Activated CD8-positive, alpha-beta T cell treated with anti-CD3 and anti-CD28 coated beads for 36 hours (primary cell): ENCODE data around the gene PLA2R1. TPM values are rescaled to one million over a fixed set of nuclear protein-coding genes. Genes with fewer than 3 reads are reported as not detected.

Experiments
- ATAC-seq: fragments of 200-7000 bp; cut with Tn5 transposase; one replicate; pipeline ENCODE4 v1.10.0; 2021; ENCODE audit warnings: mild to moderate bottlenecking, moderate library complexity
- CTCF ChIA-PET: fragments of 350-600 bp; sonication (Branson Sonifier 250); formaldehyde crosslinking; loops from one replicate; lab custom pipeline; 2021; ENCODE audit warnings: antibody characterized with exemption; lab: Charles Lee
- POLR2A ChIA-PET: fragments of 350-600 bp; sonication (Branson Sonifier 250); formaldehyde crosslinking; loops from one replicate; lab custom pipeline; 2021; ENCODE audit warnings: antibody characterized with exemption; lab: Charles Lee
- DNase-seq: peaks from one replicate; pipeline ENCODE4 v3.0.0-alpha.2; 2020
- H3K27ac Mint-ChIP-seq: one replicate; pipeline ENCODE4 v1.8.0; 2021; ENCODE audit warnings: mild to moderate bottlenecking, mixed read lengths
- H3K27me3 Mint-ChIP-seq: one replicate; pipeline ENCODE4 v1.8.0; 2021; ENCODE audit warnings: mixed read lengths
- H3K36me3 Mint-ChIP-seq: one replicate; pipeline ENCODE4 v1.8.0; 2021; ENCODE audit warnings: low read depth, mixed read lengths
- H3K4me1 Mint-ChIP-seq: one replicate; pipeline ENCODE4 v1.8.0; 2021; ENCODE audit warnings: low read depth, mixed read lengths
- H3K4me3 Mint-ChIP-seq: one replicate; pipeline ENCODE4 v1.8.0; 2021; ENCODE audit warnings: mild to moderate bottlenecking, moderate library complexity, mixed read lengths
- H3K9me3 Mint-ChIP-seq: one replicate; pipeline ENCODE4 v1.8.0; 2021; ENCODE audit warnings: mixed read lengths
- CTCF ChIP-seq: fragments of 200-600 bp; IDR thresholded peaks from one replicate; pipeline ENCODE4 v1.8.0; 2022; ENCODE audit warnings: antibody characterized with exemption, mild to moderate bottlenecking
- intact Hi-C: fragments of 100-400 bp; cut with micrococcal nuclease; formaldehyde crosslinking; loops from one replicate; pipeline ENCODE4 v1.10.0; 2022
- total RNA-seq, 2 experiments: library from RNA; stranded (reverse); gene quantifications; one replicate each; pipeline ENCODE4 v1.2.3, GENCODE V29; 2021

Gene PLA2R1
- total RNA-seq, 2 experiments from 2014 or later, result not detected

DNA sequence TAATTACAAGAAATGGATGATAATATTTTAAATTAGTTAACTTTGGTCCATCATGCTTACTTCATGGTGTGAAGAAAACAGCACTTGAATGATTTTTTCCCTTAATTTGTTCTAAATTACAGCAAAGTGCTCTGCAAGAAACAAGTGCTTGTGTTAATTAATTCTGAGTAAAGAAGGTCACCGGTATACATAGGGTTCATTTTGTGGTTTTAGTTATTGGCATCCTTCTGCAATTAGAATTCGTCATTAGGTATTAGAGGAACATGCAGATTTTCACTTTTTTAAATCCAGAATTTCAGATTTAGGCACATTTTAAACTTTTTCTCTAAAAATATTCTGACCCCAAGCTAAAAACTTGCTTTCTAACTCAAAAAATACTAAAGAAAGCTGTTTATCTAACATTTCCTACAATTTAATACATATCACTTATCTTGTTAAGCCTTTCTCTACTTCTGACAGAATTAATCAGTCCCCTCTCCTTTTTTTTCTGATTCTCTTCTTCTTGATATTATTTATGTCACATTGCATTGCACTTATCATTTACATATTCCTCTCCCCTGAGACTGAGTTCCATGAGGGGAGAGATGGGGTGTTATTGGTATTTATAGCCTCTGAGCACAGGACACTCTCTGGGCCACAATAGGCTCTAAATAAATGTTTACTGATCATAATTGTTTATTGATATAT lies 129.2 kb downstream of the PLA2R1 start:
- Mint-ChIP-seq H3K4me3 (no peak overlapping the region), H3K9me3 (no peaks in the 10 kb centered on the region), H3K4me1 (no peaks in the 10 kb centered on the region), H3K27me3 (peaks cover 5% of the 10 kb centered on the region), H3K27ac (no peak overlapping the region), H3K36me3 (no peaks in the 10 kb centered on the region)
- intact Hi-C loops, result no loop called here
- DNase-seq (no peak), ATAC-seq (no peak)
- ChIA-PET CTCF (interaction anchor here (1.0 to 2.2 kb wide), 2 partner anchors 11 to 13 kb away, joined by 3 to 8 read pairs; no protein-coding TSS in a partner anchor), POLR2A (no interaction called here)
- no peak for TF ChIP-seq CTCF

- no peak for ATAC-seq
- intact Hi-C loops, result no loop called here
- ChIA-PET POLR2A (no interaction called here), CTCF (interaction anchor here (0.8 to 0.9 kb wide), 2 partner anchors 64 to 808 kb away, joined by 3 read pairs; no protein-coding TSS in a partner anchor)
- TF ChIP-seq CTCF, result no peak
- Mint-ChIP-seq H3K9me3 (no peaks in the 10 kb centered on the region), H3K4me3 (no peak overlapping the region), H3K4me1 (peaks cover 12% of the 10 kb centered on the region), H3K27ac (no peak overlapping the region), H3K27me3 (peaks cover 11% of the 10 kb centered on the region), H3K36me3 (no peaks in the 10 kb centered on the region)
- no peak for DNase-seq
Measured at GRCh38 chr2:159926695-159927094, 135.7 kb downstream of the PLA2R1 start.

DNA sequence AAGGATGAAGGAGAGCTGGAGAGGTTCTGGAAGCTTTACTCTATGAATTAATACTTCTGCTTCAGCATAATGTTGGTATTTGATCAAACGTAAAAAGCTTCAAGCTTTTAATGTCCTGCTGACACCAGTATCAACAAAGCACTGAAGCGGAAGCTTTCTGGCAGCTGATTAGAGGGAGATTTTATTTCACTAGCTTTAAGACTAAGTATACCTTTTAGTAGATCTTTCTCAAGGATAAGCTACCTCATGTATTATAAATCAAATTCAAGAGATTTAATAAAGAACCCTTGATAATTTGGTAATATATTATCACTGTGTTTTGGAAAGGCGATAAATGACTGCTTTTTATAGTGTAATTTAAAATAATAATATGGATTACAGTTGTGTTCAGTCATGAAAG lies 136.4 kb downstream of the PLA2R1 start:
- ATAC-seq (no peak), DNase-seq (no peak)
- no peak overlapping the region for H3K27ac Mint-ChIP-seq
- peaks cover 14% of the 10 kb centered on the region for H3K27me3 Mint-ChIP-seq
- H3K4me3 Mint-ChIP-seq, result no peak overlapping the region
- no peaks in the 10 kb centered on the region for H3K36me3 Mint-ChIP-seq
- ChIA-PET POLR2A (no interaction called here), CTCF (interaction anchor here (0.8 to 1.4 kb wide), 3 partner anchors 14 to 807 kb away, joined by 3 to 5 read pairs (median 3); no protein-coding TSS in a partner anchor)
- peaks cover 18% of the 10 kb centered on the region for H3K4me1 Mint-ChIP-seq
- intact Hi-C loops, result no loop called here
- H3K9me3 Mint-ChIP-seq, result no peaks in the 10 kb centered on the region
- TF ChIP-seq CTCF, result no peak

- DNase-seq (no peak), ATAC-seq (no peak)
- intact Hi-C loops, result loop anchor here (5.0 kb wide), 1 partner anchor 45 kb away; no protein-coding TSS in a partner anchor
- CTCF ChIA-PET, result interaction anchor here (0.7 to 3.6 kb wide), 10 partner anchors 14 to 651 kb away, joined by 3 to 18 read pairs (median 3); no protein-coding TSS in a partner anchor
- no peak for TF ChIP-seq CTCF
- H3K27ac Mint-ChIP-seq, result no peak overlapping the region
- H3K27me3 Mint-ChIP-seq, result peaks cover 21% of the 10 kb centered on the region
- H3K9me3 Mint-ChIP-seq, result no peaks in the 10 kb centered on the region
- no peak overlapping the region for H3K4me3 Mint-ChIP-seq
- POLR2A ChIA-PET, result interaction anchor here (1.2 kb wide), 1 partner anchor 21 kb away, joined by 3 read pairs; no protein-coding TSS in a partner anchor
- no peaks in the 10 kb centered on the region for H3K36me3 Mint-ChIP-seq
- H3K4me1 Mint-ChIP-seq, result peaks cover 24% of the 10 kb centered on the region
Measured at GRCh38 chr2:159922563-159922962, 139.9 kb downstream of the PLA2R1 start.
